GM08714 (cell line): ENCODE results near the gene CBY1.

Source experiments
- H3K4me3 ChIP-seq: fragments of 200-500 bp; sonication (Bioruptor generic); 2 replicates; pipeline ENCODE4 v1.5.1; 2014; ENCODE audit warnings: mild to moderate bottlenecking, low read length, inconsistent platforms
- ZNF274 ChIP-seq: IDR thresholded peaks from 2 replicates; pipeline ENCODE4 v1.6.1; 2012; ENCODE audit warnings: mild to moderate bottlenecking, low read depth, low read length

The CBY1 gene

DNA sequence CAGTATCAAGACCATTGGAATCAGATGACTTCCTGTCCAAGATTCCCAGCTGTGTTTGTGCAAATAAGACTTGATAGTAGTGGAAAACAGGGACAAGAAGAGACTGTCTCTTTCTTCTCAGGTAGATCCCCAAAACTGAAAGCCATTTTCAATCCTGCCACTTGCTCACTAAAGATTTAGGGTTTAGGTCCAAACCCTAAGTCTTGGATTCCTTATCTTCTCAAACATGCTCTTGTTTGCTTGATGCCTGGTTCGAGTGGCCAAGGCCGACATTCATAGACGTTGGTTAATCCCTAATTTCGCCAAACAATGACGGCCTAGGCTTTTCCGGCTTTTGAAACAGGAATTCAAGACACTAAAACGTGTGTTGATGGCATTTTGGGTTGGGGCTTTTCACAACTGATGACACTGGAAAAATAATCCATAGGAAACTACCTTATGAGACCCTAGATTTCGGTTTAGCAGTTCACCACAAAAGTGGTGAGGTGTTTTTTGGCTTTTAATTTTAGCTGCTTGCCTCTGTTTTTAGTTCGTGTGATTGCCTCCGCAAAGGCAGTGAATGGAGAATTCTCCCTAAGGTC is 48.3 kb downstream of the CBY1 start:
- peak overlapping the region; percentile 50; the same call in 1 of the 2 replicates for H3K4me3 ChIP-seq
- TF ChIP-seq ZNF274: no peak

DNA sequence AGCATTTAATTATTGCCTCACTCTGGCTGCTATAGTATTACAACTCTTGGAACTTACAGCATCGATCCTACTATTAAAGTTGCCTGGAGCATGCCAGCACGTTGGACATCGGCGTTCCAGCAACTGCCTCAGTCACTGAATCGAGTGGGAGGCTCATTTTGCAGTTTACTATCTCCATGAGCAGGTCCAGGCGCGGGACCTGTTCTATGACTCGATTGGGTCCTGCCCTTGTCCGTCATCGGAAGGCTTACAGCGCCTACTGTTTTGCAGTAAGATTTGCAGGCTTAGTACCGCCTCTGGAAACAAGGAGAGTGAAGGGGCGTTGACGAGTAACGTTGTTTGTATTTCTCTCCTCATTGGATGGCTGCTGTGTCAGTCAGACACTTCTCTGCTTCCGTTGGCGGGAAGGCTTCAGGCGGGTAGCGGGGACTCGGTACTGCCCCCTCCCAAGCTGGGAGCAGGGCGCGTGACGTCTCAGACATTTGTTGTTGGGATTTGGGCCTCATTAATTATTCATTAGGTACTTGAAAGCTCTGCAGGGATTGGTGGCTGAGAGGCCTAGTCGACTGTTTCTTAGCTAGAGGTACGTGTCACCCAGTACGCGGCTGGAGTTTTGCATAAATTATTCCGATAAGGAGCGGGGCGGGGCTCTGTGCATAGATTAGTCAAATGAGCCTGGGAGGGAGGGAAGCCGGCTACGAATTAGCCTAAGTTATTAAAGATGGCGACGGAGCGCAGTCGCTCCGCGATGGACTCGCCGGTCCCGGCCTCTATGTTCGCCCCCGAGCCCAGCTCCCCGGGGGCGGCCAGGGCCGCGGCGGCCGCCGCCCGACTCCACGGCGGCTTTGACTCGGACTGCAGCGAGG is 49.0 kb downstream of the CBY1 start, which contains the start of gene GTPBP1:
Gene GTPBP1, plus strand, starts transcription at position 710 of the 866 bp plus-strand sequence. Its CDS starts 12 bp downstream, at position 722.
- no peak for TF ChIP-seq ZNF274
- peak within 1 kb of the TSS; percentile 98 for H3K4me3 ChIP-seq

DNA sequence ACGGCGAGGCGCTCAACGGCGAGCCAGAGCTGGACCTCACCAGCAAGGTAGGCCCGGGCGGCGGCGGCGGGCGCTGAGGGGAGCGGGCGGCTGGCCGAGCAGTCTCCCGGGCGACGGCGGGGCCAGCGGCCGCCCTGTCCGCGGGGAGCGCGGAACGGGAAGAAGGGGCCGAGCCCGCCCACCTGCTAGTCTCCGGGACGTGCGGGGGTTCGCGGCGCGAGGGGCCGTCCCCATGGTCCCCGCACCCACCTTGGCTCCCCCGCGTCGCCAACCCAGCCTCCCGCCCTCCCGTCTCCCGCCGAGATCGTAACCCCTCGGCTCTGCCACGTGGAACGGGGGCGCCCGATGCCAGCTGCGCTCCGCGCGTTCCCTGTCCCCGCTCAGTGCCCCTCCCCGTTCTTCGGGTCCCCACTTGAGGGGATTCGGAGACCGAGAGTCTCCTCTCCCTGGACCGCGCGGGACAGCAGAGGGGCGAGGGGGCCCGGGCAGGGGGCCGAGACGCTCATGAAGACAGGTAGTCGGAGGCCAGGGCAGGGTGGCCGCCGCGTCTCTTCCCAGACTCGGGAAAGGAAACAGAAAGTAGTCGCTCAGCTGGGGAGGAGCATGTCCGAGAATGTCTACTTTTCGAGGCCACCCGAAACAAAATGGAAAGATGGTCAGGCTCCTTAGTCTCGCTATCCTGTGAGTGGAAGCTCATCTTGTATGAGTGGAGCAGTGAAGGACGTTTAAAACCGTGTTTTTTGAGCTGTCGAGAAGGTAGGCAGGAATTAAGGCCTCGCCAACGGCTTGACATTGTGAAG is 49.9 kb downstream of the CBY1 start:
- no peak for TF ChIP-seq ZNF274
- H3K4me3 ChIP-seq: peak overlapping the region; percentile 98

DNA sequence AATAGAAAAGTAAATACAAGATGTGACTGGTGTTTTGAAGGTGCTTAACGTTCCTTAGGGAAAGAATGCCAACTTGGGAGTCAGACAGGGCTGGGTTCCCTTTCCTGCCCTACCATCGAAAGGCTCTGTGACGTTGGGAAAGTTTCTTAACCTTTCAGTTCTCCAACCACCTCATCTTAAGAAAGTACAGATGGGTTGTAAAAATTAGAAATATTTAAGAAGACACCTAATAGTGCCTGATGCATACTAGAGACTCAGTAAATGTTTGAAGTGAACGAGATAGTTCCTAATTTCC is 50.4 kb downstream of the CBY1 start:
- peak overlapping the region; percentile 98 for H3K4me3 ChIP-seq
- TF ChIP-seq ZNF274: no peak

DNA sequence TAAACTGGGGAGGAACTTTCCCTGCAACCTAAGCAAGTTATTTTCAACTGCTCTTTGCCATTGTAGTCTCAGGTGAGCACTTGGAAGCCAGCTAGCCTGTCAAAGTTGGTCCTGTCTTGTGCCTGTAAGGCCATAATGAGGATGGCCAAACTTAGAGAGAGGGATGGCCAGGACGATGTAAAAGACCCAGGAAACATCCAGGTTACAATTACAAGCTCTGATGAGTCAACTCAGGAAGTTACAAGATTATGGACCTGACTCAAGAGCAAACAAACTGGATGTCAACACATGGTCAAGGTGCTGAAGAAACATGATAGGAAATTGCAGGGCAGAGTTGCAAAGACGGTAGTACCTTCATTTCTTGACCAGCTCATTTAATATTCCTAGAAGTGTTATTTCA is 50.9 kb downstream of the CBY1 start:
- H3K4me3 ChIP-seq: peak overlapping the region; percentile 98

DNA sequence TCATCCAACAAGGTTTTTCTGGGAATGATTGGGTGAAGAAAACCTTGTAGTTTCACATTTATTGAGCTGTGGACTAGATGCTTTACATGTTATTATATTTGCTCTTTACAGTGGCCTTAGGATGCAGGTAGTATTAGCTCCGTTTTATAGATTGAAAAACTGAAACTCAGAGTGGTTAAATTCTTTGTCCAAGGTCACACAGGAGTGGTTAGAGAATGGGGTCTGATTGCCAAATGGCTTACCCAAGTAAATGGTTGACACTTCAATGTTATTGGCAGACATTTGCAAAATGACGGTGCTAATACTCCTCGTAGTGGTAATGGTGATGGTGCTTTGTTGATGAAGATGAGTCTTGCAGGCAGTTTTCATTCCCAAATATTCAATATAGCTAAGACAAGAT is 51.5 kb downstream of the CBY1 start:
- H3K4me3 ChIP-seq: peak overlapping the region; percentile 98
- TF ChIP-seq ZNF274: no peak

More for the DNA sequence above, 50.9 kb downstream of the CBY1 start:
- TF ChIP-seq ZNF274: no peak

DNA sequence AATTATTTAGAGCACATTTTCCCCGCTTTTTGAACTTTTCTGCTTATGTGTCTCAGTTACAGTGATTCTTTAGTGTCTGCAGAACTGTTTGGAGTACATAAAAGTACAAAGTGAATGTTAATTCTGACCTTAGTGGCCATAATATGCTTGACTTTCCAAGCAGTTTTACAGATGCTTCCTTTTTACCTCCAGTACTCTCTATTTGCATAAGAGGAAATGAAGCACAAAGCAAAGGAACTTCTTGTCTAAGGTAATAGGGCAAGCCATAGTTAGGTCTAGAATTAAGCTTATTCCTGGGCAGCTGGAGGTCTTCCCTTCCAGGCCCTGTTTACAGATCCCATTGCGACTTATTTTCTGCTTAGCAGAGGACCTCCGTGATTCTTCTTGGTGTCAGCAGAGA is 52.9 kb downstream of the CBY1 start:
- TF ChIP-seq ZNF274: no peak
- H3K4me3 ChIP-seq: no peak overlapping the region; the same call in 1 of the 2 replicates

DNA sequence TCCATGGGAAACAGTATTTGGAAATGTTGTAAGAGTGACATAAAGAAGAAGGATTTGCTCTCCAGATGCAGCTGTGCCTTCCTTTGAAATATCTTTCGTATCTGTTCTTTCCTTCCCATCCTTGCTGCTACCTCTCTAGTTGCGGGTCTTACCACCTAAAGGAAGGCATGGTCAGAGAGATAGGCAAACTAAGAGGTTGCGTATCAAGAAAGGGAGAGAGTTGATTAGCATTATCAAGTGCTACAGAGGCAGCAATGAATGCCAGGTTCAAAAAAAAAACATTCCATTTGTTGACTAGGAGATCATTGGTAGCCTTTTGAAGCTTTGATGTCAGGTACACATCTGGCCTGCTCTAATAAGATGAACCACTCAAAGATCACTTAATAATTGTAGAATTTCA is 53.9 kb downstream of the CBY1 start:
- no peak overlapping the region for H3K4me3 ChIP-seq
- TF ChIP-seq ZNF274: no peak

DNA sequence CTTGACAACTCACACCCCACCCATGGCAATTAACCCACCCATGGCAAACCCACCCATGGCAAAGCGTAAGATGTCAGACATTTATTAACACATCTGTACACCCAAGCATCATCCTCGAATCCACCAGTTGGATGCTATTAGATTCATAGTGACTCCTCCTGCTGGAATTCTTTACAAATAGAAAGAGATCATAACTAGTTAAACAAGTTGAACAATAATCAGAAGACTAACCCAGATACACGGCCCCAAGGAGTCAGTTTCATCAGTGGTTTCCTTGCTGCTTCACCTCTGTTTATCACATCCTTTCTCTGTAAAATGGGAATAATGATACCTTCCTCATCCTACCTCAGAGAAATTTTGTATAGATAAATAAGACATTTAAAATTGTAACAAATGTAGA is 54.4 kb downstream of the CBY1 start:
- no peak overlapping the region for H3K4me3 ChIP-seq
- no peak for TF ChIP-seq ZNF274

DNA sequence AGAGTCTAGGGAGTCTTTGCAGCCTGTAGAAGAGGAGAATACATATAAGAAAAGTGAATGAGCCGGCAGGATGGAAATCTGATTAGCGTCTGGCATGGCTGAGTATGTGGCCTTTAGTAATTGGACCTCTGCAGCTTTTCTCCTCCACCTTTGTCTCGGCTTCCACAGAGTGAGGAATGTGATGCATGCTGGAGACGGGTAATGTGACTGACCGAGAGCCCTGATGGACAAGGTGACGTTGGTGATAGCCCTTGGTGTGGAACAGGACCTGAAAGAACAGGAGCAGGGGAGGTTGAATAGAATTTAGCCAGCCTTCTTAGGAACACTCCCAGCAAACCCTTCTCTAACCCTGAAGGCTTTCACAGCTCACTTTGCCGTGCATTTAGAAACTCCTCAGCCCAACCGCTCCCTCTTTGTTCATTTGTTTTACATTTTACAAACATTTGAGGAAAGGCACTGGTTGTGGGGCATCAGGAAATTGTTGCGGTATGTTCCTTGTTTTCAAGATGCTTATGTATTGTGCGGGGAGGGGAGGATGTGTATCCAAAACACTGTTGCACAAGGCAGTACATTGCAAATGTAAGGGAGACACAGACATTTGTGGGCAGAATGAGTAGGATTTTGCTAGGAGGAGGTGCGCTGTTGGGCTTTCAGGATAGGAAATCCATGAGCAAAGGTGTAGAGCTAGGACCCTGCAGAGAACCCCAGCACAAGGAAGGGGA is 56.2 kb downstream of the CBY1 start:
- H3K4me3 ChIP-seq: no peak overlapping the region
- TF ChIP-seq ZNF274: no peak

DNA sequence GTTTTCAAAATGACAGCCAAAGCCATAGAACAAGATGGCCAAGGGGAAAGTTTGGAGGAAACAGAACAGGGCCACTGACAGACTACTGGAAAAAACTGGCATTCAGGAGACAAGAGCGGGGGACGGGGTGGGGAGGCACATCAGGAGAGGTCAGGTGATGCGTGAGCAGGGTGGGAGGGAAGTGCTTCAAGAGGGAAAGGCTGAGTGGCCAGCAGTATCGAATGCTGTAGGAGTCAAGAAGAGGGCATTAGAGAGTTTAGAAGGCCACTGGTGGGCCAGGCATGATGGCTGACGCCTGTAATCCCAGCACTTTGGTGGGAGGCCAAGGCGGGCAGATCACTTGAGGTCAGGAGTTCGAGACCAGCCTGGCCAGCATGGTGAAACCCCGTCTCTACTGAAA is 57.5 kb downstream of the CBY1 start:
- H3K4me3 ChIP-seq: no peak overlapping the region
- TF ChIP-seq ZNF274: no peak

DNA sequence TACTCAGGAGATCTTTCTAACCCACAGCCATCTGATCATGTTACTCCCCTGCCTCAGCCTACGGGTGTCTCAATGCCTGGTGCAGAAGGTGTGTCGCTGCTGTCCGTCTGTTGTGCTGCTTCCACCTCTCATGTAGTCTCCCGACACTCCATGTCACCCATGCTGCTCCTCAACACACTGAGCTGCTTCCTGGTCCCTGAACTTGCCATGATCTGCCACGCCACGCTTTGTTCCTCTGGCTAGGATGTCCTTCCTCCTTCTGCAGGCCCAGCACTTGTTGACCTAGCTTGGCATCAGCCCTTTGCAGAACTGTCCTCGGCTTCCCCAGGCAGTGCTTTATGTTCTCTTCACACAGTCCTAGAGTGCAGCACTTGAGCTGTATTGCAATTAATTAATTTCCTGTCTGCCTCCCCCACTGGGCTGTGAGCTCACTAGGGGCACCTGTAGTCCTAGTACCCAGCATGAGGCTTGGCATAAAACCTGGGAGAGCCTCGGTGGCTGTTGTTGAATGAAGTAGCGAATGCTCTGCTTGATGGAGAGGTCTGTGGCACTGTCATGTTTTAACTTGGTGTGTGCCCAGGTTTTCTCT is 58.8 kb downstream of the CBY1 start:
- H3K4me3 ChIP-seq: no peak overlapping the region
- TF ChIP-seq ZNF274: no peak

DNA sequence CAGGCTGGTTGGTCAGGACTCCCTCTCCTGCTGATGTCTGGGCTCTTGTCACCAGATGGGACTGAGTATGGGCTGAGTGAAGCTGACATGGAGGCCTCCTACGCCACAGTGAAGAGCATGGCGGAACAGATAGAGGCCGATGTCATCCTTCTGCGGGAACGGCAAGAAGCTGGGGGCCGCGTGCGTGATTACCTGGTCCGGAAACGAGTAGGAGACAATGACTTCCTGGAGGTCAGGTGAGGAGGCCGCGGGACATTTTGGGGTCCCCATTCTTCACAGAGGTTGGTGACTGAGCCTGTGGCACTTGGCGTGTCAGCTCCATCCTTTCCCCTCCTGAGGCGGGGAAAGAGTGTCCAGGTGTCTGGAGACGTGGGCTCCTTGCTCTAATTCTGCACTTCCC is 59.4 kb downstream of the CBY1 start:
- no peak for TF ChIP-seq ZNF274
- H3K4me3 ChIP-seq: no peak overlapping the region

DNA sequence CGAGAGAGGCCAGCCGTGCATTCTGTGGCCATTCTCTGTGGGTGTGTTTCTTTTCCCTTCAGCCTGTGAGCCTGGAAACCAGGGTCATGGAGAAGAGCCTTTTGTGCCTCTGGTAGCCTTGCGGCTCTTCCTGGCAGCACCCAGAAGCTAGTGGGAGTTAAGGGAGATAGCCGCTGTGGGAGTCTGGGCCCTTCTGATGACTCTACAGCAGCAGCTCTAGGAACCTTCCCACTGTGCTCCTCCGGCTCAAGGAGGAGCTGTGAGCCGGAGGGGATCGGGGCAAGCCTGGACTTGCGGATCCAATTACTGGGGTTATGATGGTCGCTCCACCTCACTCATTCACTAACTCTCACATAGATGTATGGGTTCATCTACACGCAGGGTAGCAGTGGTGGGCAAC is 59.8 kb downstream of the CBY1 start:
- TF ChIP-seq ZNF274: no peak
- H3K4me3 ChIP-seq: no peak overlapping the region
